Measurements from ENCODE around the gene HS3ST3A1. TPM values are rescaled to one million over a fixed set of nuclear protein-coding genes. Genes with fewer than 3 reads are reported as not detected.

HS3ST3A1 gene
- total and polyA plus RNA-seq, 2 of the 4 experiments (the other 2 are of a cell fraction) = 8.8 to 9.0 TPM

DNA sequence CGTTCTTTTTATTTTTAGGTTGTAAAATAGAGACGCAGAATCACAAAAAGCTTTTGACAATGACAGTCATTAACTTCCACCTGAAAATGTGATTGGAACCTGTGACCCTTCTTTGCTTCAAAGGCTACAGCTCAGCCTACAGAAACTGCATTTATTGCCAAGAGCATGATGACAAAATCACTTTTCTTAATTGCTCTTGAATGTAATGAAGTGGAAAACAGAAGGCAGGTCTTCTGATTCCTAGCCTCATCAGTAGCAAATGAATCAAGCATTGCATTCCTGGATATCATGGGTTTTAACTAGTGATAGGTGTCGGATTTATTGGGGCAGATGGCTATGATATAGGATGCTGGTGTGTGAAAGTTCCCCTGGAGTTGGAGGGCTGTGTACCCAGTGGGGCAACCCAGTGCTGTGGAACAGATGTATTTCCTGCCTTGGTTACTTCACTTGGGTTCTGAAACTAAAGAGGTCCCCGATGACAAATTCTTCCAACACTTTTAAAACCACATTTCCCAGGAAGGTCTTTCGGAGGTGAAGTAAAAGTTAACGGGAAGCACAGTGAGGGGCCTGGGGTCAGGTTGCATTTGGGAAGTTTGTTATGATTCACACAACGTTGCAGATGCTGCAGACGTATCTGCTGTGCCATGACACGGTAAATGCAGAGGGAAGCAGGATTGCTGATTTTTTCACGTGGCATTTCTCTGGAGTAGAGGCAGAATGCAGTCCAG, 127.5 kb downstream of the HS3ST3A1 start:
- H3K4me1 ChIP-seq (ENCODE audit: control insufficient read depth, insufficient read depth, low read length) = peaks cover 6% of the 10 kb centered on the region
- in situ Hi-C loops (cut with MboI; ENCODE audit: low sequenced_read_pairs) = no loop called here

More for the DNA sequence above, 127.5 kb downstream of the HS3ST3A1 start:
- no peak overlapping the region for H3K18ac ChIP-seq (ENCODE audit: low read depth, low read length)
- H3K23ac ChIP-seq (ENCODE audit: low read depth, low read length) = no peak overlapping the region
- 0 out of 2 replicates have a peak overlapping the region, but pooled peaks have one; percentile 21 for H3K14ac ChIP-seq (replicated peaks; ENCODE audit: low read depth, low read length)
- no peak overlapping the region for H2BK20ac ChIP-seq (ENCODE audit: low read depth, low read length)
- no peak overlapping the region for H2AK9ac ChIP-seq (replicated peaks; ENCODE audit: low read depth, low read length, poor library complexity)
- no peaks in the 10 kb centered on the region for H3K9me3 ChIP-seq (ENCODE audit: control insufficient read depth, insufficient read depth, low read length)
- H4K5ac ChIP-seq (ENCODE audit: low read depth, low read length) = no peak overlapping the region
- no peaks in the 10 kb centered on the region for H3K9me1 ChIP-seq (ENCODE audit: insufficient read depth, low read length)
- no CpG with 5 or more reads among the region's 10 CpGs for WGBS, 2 experiments (ENCODE audit: extremely low coverage in 2 of 2, insufficient read length in 1 of 2)
- CTCF ChIA-PET = no interaction called here
- POLR2A ChIA-PET (ENCODE audit: unreplicated experiment) = no interaction called here
- H2AK5ac ChIP-seq (ENCODE audit: low read depth, low read length) = no peak overlapping the region
- no peak for DNase-seq
- H4K8ac ChIP-seq (ENCODE audit: low read depth in 2 of 2, low read length in 2 of 2) = no peak overlapping the region
- H3K4me2 ChIP-seq (ENCODE audit: low read depth, low read length) = no peak overlapping the region
- H3K56ac ChIP-seq (ENCODE audit: extremely low read depth, insufficient read depth, low read length) = no peak overlapping the region
- H3K27me3 ChIP-seq (ENCODE audit: control insufficient read depth, insufficient read depth, low read length) = 0 out of 2 replicates have a peak, but pooled peaks cover 1% of the 10 kb centered on the region
- H3K79me1 ChIP-seq (ENCODE audit: low read depth in 1 of 2, low read length in 2 of 2) = no peaks in the 10 kb centered on the region
- H2BK5ac ChIP-seq (ENCODE audit: low read depth, low read length, poor library complexity, severe bottlenecking) = no peak overlapping the region
- no peak overlapping the region for H3K9ac ChIP-seq (ENCODE audit: low read depth, low read length)
- ATAC-seq (ENCODE audit: low read depth) = no peak
- no peak overlapping the region for H4K91ac ChIP-seq (ENCODE audit: insufficient read depth, low read depth, low read length)
- intact Hi-C loops (cut with micrococcal nuclease) (no loop called here), dilution Hi-C loops (cut with HindIII; ENCODE audit: low sequenced_read_pairs, unreplicated experiment) (no loop called here)
- H3K4me3 ChIP-seq (ENCODE audit: insufficient read depth, low read depth, low read length) = no peak overlapping the region
- no peaks in the 10 kb centered on the region for H4K20me1 ChIP-seq (ENCODE audit: insufficient read depth, low read length)
- H3K36me3 ChIP-seq (ENCODE audit: control insufficient read depth, insufficient read depth, low read length) = no peaks in the 10 kb centered on the region
- no peak overlapping the region for H2BK120ac ChIP-seq (ENCODE audit: low read depth, low read length)
- no peak overlapping the region for H2BK15ac ChIP-seq (ENCODE audit: low read depth, low read length)
- TF ChIP-seq BHLHE40 (IDR thresholded peaks at IDR 0.05; ENCODE audit: low read depth, low read length) = no peak
- TF ChIP-seq SMC3 (IDR thresholded peaks at IDR 0.05; ENCODE audit: low read depth, low read length) = no peak
- TF ChIP-seq RCOR1 (IDR thresholded peaks at IDR 0.05; ENCODE audit: insufficient replicate concordance, low read length) = no peak
- TF ChIP-seq RAD21 (IDR thresholded peaks at IDR 0.05; ENCODE audit: low read length) = no peak
- TF ChIP-seq MAZ (IDR thresholded peaks at IDR 0.05; ENCODE audit: borderline replicate concordance, low read depth, low read length) = no peak
- TF ChIP-seq, protein P1, sequence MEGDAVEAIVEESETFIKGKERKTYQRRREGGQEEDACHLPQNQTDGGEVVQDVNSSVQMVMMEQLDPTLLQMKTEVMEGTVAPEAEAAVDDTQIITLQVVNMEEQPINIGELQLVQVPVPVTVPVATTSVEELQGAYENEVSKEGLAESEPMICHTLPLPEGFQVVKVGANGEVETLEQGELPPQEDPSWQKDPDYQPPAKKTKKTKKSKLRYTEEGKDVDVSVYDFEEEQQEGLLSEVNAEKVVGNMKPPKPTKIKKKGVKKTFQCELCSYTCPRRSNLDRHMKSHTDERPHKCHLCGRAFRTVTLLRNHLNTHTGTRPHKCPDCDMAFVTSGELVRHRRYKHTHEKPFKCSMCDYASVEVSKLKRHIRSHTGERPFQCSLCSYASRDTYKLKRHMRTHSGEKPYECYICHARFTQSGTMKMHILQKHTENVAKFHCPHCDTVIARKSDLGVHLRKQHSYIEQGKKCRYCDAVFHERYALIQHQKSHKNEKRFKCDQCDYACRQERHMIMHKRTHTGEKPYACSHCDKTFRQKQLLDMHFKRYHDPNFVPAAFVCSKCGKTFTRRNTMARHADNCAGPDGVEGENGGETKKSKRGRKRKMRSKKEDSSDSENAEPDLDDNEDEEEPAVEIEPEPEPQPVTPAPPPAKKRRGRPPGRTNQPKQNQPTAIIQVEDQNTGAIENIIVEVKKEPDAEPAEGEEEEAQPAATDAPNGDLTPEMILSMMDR (conservative IDR thresholded peaks at IDR 0.05; ENCODE audit: low read depth, low read length) = no peak
- no peak for TF ChIP-seq MXI1 (IDR thresholded peaks at IDR 0.05; ENCODE audit: borderline replicate concordance, low read depth, low read length)
- TF ChIP-seq POLR2A (IDR thresholded peaks at IDR 0.05; ENCODE audit: low read depth, low read length) = no peak
- no peak for TF ChIP-seq ELK1 (IDR thresholded peaks at IDR 0.05; ENCODE audit: borderline replicate concordance, low read depth, low read length)
- H3K4ac ChIP-seq (ENCODE audit: low read depth, low read length) = no peak overlapping the region
- BruUV-seq (replicated peaks) = no TSS peak
- no peak overlapping the region for H2AFZ ChIP-seq (replicated peaks; ENCODE audit: low read length, poor library complexity)
- H3K27ac ChIP-seq (ENCODE audit: insufficient read depth, low read length) = no peak overlapping the region
